OCI-LY3 (cell line): ENCODE data around the gene ATP8B1.

Experiments
- EZH2phosphoT487 ChIP-seq: fragments of 200-600 bp; shearing (Covaris generic); IDR thresholded peaks from 2 replicates; pipeline ENCODE4 v1.6.1; 2018; ENCODE audit warnings: antibody characterized with exemption, mixed run types, low read depth
- TF ChIP-seq, protein P1 (sequence below): fragments of 200-600, 300-600 bp; sonication (generic); IDR thresholded peaks from 2 replicates; pipeline ENCODE4 v1.5.1; 2014; ENCODE audit warnings: antibody characterized with exemption, low read length, low read depth

DNA sequence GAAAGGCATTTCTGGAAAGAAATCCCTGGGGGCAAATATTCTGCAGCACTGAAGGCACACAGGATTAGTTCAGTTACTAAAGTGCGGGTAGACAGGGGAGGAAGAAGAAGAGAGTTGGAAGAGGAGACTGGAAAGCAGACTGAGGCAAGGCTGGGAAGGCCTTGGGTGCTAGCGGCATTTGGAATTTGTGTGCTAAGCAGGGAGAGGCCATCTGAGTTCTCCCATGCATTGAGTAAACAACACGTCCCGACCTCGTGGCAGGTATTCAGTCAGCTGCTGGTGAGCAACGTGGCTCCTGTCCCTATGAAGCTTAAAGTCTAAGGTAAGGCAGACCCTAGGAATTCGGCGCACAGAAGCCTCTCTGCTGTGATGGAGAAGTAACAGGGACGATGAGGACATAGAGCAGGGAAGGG lies 30.7 kb downstream of the ATP8B1 start:
- TF ChIP-seq, protein P1, sequence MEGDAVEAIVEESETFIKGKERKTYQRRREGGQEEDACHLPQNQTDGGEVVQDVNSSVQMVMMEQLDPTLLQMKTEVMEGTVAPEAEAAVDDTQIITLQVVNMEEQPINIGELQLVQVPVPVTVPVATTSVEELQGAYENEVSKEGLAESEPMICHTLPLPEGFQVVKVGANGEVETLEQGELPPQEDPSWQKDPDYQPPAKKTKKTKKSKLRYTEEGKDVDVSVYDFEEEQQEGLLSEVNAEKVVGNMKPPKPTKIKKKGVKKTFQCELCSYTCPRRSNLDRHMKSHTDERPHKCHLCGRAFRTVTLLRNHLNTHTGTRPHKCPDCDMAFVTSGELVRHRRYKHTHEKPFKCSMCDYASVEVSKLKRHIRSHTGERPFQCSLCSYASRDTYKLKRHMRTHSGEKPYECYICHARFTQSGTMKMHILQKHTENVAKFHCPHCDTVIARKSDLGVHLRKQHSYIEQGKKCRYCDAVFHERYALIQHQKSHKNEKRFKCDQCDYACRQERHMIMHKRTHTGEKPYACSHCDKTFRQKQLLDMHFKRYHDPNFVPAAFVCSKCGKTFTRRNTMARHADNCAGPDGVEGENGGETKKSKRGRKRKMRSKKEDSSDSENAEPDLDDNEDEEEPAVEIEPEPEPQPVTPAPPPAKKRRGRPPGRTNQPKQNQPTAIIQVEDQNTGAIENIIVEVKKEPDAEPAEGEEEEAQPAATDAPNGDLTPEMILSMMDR: no peak
- no peak for TF ChIP-seq EZH2phosphoT487
